Panc1 (cell line): Measurements from ENCODE around the gene TMEM131L.

Experiments
- POLR2AphosphoS5 ChIP-seq: IDR thresholded peaks from 2 replicates; pipeline ENCODE4 v1.6.1; 2012; ENCODE audit warnings: mild to moderate bottlenecking, low read depth, low read length, moderate library complexity
- SIN3A ChIP-seq: IDR thresholded peaks from 2 replicates; pipeline ENCODE4 v1.6.1; 2012; ENCODE audit warnings: low read depth, mild to moderate bottlenecking, low read length, moderate library complexity, borderline replicate concordance; ENCODE audit not compliant: insufficient read depth
- TF ChIP-seq, protein P1 (sequence below): fragments of 450-650 bp; IDR thresholded peaks from 2 replicates; pipeline ENCODE4 v1.5.1; 2017; ENCODE audit warnings: mild to moderate bottlenecking
- TF ChIP-seq, protein P2 (sequence below), 2 experiments: IDR thresholded peaks; 2 replicates each; pipeline ENCODE4 v1.6.1; 2011 to 2012; ENCODE audit warnings: low read depth in 2 of 2, control low read depth in 1 of 2, low read length in 1 of 2, mild to moderate bottlenecking in 1 of 2, moderate library complexity in 1 of 2; ENCODE audit not compliant: insufficient read depth in 1 of 2

DNA sequence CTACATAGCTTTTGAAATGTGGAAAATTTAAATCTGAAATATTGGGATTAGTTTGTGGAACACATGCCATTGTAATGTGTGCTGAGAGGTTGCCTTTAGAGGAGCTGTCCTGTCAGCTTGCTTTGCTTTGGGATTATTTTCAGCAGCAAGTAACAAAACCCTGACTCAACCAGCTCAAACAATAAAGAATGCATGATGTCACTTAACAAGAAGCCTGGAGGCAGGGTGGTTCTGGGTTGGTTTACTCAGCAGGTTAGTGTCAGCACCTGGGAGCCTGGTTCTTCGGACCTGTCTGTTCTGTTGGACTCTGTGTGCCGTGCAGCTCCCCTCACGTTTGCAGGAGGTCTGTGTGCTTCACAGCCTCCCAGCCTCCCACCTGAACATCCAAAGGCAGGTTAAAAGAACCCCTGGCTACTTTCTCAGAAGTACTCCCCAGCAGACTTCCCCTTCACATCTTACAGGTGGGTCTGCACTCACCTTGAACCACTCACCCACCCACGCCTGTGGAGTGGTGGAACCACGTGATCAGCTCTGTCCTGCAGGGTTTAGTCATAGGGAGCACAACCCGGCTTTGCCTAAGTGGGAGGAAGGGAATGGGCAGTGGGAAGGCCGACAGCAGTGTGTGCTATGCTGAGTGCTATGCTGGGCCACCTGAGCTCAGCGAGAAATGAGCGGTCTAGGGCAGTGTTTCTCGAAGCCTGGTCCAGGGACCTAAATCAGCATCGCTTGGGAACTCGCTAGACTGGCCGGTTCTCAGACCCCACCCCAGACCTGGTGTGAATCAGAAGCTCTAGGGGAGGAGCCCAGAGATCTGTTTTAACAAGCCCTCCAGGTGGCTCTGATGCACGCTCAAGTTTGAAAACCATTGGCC is 20.4 kb downstream of the TMEM131L start:
- TF ChIP-seq, protein P1, sequence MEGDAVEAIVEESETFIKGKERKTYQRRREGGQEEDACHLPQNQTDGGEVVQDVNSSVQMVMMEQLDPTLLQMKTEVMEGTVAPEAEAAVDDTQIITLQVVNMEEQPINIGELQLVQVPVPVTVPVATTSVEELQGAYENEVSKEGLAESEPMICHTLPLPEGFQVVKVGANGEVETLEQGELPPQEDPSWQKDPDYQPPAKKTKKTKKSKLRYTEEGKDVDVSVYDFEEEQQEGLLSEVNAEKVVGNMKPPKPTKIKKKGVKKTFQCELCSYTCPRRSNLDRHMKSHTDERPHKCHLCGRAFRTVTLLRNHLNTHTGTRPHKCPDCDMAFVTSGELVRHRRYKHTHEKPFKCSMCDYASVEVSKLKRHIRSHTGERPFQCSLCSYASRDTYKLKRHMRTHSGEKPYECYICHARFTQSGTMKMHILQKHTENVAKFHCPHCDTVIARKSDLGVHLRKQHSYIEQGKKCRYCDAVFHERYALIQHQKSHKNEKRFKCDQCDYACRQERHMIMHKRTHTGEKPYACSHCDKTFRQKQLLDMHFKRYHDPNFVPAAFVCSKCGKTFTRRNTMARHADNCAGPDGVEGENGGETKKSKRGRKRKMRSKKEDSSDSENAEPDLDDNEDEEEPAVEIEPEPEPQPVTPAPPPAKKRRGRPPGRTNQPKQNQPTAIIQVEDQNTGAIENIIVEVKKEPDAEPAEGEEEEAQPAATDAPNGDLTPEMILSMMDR: no peak
- TF ChIP-seq, protein P2, sequence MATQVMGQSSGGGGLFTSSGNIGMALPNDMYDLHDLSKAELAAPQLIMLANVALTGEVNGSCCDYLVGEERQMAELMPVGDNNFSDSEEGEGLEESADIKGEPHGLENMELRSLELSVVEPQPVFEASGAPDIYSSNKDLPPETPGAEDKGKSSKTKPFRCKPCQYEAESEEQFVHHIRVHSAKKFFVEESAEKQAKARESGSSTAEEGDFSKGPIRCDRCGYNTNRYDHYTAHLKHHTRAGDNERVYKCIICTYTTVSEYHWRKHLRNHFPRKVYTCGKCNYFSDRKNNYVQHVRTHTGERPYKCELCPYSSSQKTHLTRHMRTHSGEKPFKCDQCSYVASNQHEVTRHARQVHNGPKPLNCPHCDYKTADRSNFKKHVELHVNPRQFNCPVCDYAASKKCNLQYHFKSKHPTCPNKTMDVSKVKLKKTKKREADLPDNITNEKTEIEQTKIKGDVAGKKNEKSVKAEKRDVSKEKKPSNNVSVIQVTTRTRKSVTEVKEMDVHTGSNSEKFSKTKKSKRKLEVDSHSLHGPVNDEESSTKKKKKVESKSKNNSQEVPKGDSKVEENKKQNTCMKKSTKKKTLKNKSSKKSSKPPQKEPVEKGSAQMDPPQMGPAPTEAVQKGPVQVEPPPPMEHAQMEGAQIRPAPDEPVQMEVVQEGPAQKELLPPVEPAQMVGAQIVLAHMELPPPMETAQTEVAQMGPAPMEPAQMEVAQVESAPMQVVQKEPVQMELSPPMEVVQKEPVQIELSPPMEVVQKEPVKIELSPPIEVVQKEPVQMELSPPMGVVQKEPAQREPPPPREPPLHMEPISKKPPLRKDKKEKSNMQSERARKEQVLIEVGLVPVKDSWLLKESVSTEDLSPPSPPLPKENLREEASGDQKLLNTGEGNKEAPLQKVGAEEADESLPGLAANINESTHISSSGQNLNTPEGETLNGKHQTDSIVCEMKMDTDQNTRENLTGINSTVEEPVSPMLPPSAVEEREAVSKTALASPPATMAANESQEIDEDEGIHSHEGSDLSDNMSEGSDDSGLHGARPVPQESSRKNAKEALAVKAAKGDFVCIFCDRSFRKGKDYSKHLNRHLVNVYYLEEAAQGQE (IDR thresholded peaks at IDR 0.05; ENCODE audit: insufficient read depth in 1 of 2, low read depth in 2 of 2, low read length in 1 of 2): no peak
- TF ChIP-seq POLR2AphosphoS5: no peak
- TF ChIP-seq SIN3A: no peak
